NT2/D1 (cell line): ENCODE data around the gene ECI1.

Experiments
- DNase-seq: peaks from one replicate; pipeline ENCODE4 v3.0.0-alpha.2; 2011; ENCODE audit warnings: low read depth, low spot score
- H3K27me3 ChIP-seq: 2 replicates; pipeline ENCODE4 v1.6.0; 2011; ENCODE audit warnings: mild to moderate bottlenecking; ENCODE audit not compliant: insufficient read length, insufficient read depth
- H3K36me3 ChIP-seq: 2 replicates; pipeline ENCODE4 v1.6.1; 2011; ENCODE audit warnings: mild to moderate bottlenecking, low read length, mixed read lengths; ENCODE audit not compliant: insufficient read depth, insufficient read length
- H3K4me1 ChIP-seq: 2 replicates; pipeline ENCODE4 v1.5.1; 2011; ENCODE audit not compliant: insufficient read depth, insufficient read length
- H3K4me3 ChIP-seq: 2 replicates; pipeline ENCODE4 v1.5.1; 2011; ENCODE audit warnings: low read depth; ENCODE audit not compliant: insufficient read length
- H3K9ac ChIP-seq: 2 replicates; pipeline ENCODE4 v1.6.0; 2011; ENCODE audit warnings: low read depth; ENCODE audit not compliant: insufficient read length
- H3K9me3 ChIP-seq: 2 replicates; pipeline ENCODE4 v1.5.1; 2011; ENCODE audit warnings: mild to moderate bottlenecking, low read length; ENCODE audit not compliant: insufficient read depth
- SUZ12 ChIP-seq: IDR thresholded peaks from 2 replicates; pipeline ENCODE4 v1.6.1; 2011; ENCODE audit not compliant: insufficient read length, insufficient read depth; ENCODE audit errors: extremely low read depth
- YY1 ChIP-seq: IDR thresholded peaks from 2 replicates; pipeline ENCODE4 v1.6.1; 2011; ENCODE audit not compliant: insufficient read length, insufficient read depth
- ZNF274 ChIP-seq: IDR thresholded peaks from 2 replicates; pipeline ENCODE4 v1.6.1; 2011; ENCODE audit warnings: mild to moderate bottlenecking, low read depth, low read length

The ECI1 gene

GRCh38 chr16:2229632-2230250 lies 21.6 kb downstream of the ECI1 start:
- peaks cover 14% of the 10 kb centered on the region for H3K4me1 ChIP-seq
- H3K9me3 ChIP-seq = no peaks in the 10 kb centered on the region
- no peak overlapping the region for H3K4me3 ChIP-seq
- H3K36me3 ChIP-seq = peaks cover 86% of the 10 kb centered on the region
- no peak for TF ChIP-seq ZNF274
- no peak for TF ChIP-seq YY1
- TF ChIP-seq SUZ12 = no peak
- H3K9ac ChIP-seq = no peak overlapping the region
- H3K27me3 ChIP-seq = no peaks in the 10 kb centered on the region
- no peak for DNase-seq

GRCh38 chr16:2229091-2229490 lies 22.3 kb downstream of the ECI1 start:
- Histone ChIP-seq H3K27me3 (no peaks in the 10 kb centered on the region), H3K9ac (no peak overlapping the region), H3K4me1 (peaks cover 9% of the 10 kb centered on the region), H3K9me3 (no peaks in the 10 kb centered on the region), H3K36me3 (peaks cover 80% of the 10 kb centered on the region), H3K4me3 (no peak overlapping the region)
- no peak for TF ChIP-seq SUZ12
- TF ChIP-seq YY1 = no peak
- no peak for TF ChIP-seq ZNF274
- no peak for DNase-seq

- H3K9me3 ChIP-seq = no peaks in the 10 kb centered on the region
- no peak for TF ChIP-seq YY1
- no peak for TF ChIP-seq SUZ12
- H3K4me1 ChIP-seq = peaks cover 9% of the 10 kb centered on the region
- H3K9ac ChIP-seq = no peak overlapping the region
- H3K27me3 ChIP-seq = no peaks in the 10 kb centered on the region
- H3K4me3 ChIP-seq = no peak overlapping the region
- H3K36me3 ChIP-seq = peaks cover 72% of the 10 kb centered on the region
- DNase-seq = no peak
These were observed 23.1 kb downstream of the ECI1 start for GRCh38 chr16:2228161-2228824.

- peaks cover 9% of the 10 kb centered on the region for H3K4me1 ChIP-seq
- no peak for TF ChIP-seq ZNF274
- no peak for TF ChIP-seq SUZ12
- TF ChIP-seq YY1 = no peak
- no peak overlapping the region for H3K9ac ChIP-seq
- DNase-seq = no peak
- H3K9me3 ChIP-seq = no peaks in the 10 kb centered on the region
- H3K36me3 ChIP-seq = peaks cover 58% of the 10 kb centered on the region
- no peaks in the 10 kb centered on the region for H3K27me3 ChIP-seq
- no peak overlapping the region for H3K4me3 ChIP-seq
These were observed 24.5 kb downstream of the ECI1 start for GRCh38 chr16:2226918-2227317.

- TF ChIP-seq YY1 (no peak), ZNF274 (no peak), SUZ12 (no peak)
- Histone ChIP-seq H3K9ac (no peak overlapping the region), H3K4me3 (no peak overlapping the region), H3K36me3 (peaks cover 52% of the 10 kb centered on the region), H3K27me3 (no peaks in the 10 kb centered on the region), H3K4me1 (peaks cover 9% of the 10 kb centered on the region), H3K9me3 (no peaks in the 10 kb centered on the region)
- no peak for DNase-seq
These were observed 25.1 kb downstream of the ECI1 start for GRCh38 chr16:2226245-2226793.

- no peak for DNase-seq
These were observed 27.4 kb downstream of the ECI1 start for GRCh38 chr16:2223942-2224486.

More at GRCh38 chr16:2223942-2224486, 27.4 kb downstream of the ECI1 start:
- H3K4me1 ChIP-seq = peaks cover 8% of the 10 kb centered on the region
- H3K27me3 ChIP-seq = no peaks in the 10 kb centered on the region
- no peaks in the 10 kb centered on the region for H3K9me3 ChIP-seq
- H3K4me3 ChIP-seq = peak overlapping the region; percentile 93
- peak overlapping the region; percentile 91 for H3K9ac ChIP-seq
- peaks cover 29% of the 10 kb centered on the region for H3K36me3 ChIP-seq
- TF ChIP-seq ZNF274 (no peak), SUZ12 (no peak)
